Activated CD4-positive, alpha-beta T cell treated with anti-CD3 and anti-CD28 coated beads, Interleukin-2, Interleukin-6, amounts not matched to agents 100 ng/mL and 50 ng/mL, durations not matched to agents 16 hours and 8 hours (primary cell): ENCODE data around the gene MEI1.
A peak's percentile ranks its signal among the peaks of the same experiment; 100 is the strongest.

Experiments used
- DNase-seq: peaks from one replicate; pipeline ENCODE4 v3.0.0-alpha.2; 2020

MEI1 gene

DNA sequence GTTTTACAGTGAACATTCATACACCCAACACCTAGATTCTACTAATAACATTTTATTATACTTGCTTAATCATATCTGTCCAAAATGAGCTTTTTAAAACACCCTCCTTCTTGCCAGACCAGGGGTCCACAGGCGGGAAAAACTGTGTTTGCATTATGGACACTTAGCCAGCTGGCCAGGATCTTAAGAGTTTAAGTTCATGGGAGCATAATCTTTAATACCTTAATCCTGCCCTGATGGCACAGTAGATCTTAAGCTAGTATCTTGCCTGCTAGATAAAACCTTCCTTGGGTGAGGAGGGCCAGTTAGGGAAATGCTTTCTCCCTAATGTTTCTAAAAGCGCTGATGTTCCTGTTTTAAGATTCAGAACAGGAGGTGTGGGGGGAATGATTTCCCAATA is 88.0 kb downstream of the MEI1 start:
- no peak for DNase-seq

DNA sequence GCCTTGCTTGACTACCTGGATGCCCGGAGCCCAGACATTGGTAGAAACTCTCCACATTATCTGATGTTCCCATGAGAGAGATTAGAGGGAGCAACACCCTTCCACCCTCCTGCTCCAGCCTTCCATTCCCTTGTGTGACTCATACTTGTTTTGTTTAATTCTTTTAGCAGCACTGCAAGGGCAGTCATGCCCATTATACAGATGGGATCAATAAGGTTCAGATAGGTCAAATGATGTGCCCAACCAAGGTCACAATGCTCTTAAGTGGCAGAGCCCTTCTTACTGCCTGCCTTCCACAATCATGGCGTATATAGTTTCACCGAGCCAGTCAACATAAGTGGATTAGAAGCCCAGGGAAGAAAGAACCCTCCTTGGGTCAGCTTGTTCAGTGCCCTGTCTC is 94.6 kb downstream of the MEI1 start:
- DNase-seq = no peak

DNA sequence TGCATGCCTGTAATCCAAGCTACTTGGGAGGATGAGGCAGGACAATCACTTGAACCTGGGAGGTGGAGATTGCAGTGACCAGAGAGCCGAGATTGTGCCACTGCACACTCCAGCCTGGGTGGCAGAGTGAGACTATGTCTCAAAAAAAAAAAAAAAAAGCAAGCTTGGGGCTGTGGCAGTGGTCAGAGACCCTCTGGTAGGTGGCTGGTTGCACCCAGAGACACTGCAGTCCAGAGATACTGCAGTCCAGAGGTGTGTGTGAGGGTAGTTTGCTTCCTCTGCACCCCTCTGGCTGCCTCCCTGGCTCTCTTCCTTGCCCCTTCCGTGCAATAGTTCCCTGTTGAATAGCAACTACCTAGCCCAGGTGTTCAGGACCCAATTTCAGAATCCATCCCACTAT is 99.4 kb downstream of the MEI1 start:
- no peak for DNase-seq

DNA sequence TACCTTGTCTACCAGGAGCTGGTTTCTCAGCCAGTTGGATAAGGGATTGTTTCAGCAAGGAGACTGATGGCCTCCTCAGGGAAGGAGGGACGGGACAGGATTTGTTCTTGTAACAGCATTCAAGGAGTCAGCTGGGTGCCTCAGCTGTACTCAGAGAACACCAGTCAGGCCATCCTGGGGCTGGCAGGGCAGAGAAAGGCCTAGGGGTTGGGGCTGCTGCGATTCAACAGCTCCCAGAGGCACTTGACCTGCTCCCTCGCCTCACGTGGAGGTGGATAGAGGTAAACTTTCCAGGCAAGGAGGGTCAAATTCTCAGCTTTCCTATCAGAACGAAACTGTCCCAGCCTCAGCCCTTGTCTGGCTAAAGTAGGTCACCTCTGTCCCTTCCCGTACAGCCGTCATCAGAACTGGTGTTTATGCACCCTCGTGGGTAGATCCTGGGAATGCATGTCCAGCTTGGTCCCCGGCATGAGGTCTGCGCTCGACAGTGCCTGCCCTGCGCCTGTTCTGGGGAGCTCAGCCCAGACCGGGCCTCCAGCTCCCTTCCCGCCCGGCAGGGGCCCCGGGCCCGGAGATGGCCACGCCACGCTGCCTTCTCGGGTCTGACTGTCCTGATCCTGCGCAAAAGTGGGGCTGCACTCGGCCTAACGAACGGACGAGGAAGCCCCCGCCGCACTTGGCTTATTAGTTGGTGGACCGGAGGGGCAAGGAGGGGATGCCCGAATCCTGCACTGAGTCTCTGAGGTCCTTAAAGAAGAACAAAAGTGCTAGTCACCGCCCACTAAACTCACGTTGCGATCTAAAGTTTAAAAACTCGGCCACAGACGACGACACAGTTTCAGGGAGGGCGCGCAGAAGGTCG is 100.4 kb downstream of the MEI1 start:
- peak; percentile 19 for DNase-seq

DNA sequence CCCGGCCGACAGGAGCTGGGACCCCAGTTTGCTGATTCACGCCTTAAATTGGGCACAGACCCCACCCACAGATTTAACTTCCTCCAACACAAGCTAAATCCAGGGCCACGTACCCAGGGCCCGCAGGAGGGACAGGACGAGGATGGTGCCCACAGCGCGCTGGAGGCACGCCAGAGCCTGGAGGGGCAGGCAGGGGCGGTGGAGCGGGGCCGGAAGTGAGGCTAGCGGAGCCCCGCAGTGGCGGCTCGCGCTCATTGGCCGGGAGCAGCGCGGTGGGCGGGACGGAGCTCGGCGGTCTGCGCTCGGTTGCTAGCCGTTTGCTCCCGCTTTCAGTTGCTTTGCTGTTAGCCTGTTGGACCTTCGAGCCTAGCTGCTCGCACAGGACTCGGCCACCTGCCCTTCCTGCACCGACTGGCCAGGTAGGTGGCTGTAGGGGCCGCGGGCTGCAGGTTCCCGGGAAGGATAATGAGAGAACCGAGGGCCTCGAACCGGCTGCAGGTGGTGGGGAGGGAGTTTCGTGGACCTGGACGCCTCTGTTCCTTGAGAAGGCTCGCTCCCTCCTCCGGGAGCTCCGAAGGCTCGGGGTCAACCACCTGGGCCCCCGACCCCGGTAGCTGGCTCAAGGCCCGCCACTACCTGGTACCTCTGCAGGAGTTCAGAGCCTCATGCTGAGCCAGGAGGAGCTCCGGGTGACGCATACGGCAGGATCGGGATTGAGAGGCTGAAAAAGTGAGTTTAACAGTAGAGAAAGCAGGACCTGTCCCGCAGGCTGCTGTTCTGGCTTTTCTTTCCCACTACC is 101.2 kb downstream of the MEI1 start, which contains the start of gene CCDC134:
Gene CCDC134 (plus strand): TSS at position 332 of the 799 bp plus-strand sequence. CDS start 8,212 bp downstream, outside the sequence.
- DNase-seq = peak; percentile 94

DNA sequence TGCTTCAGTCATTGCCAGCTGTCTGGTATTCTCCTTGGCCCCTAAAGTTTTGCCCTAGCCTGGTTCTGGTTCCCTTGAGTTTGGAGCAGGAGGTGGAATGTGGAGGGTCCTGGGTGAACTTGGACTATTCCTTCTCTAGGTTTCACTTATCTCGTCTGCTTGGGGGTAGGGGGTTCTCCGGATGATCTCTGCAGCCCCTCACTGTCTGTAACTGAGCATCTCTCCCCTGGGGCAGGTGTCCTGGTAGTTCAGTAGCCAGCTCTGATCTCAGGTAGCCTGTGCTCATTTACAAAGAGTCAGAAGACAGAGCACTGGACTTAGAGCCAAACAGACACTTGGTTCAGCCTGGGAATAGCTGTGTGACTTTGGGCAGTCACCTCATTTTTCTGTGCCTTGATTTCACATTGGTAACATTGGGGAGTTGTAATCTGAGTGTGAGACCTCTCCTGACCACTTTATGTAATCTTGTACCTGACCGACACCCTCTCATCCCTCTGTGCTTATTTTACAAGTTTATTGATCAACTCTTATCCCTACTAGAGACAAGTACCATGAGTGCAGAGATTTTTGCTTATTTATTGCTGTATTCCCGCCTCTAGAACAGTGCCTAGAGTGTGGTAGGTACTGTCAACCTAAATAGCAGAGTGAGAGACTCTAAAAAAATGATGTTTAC is 102.0 kb downstream of the MEI1 start:
- DNase-seq = no peak

DNA sequence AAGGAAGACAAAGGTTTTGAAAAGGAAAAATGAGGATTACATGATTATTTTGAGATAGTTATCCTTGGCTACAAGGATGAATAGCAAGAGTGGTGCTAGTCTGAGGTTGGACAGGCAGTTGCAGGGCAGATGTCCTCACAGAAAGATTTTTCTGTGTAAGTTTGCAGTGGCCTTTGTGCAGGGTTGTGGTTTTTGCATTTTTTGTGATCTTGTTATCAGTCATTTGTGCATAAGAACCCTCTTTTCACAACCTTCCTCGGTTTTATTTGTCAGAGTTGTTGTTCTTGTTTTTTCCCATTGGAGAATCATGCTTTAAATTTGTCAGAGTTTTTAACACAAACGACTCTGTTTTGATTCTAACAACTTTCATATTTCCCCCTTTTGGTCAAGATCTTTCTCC is 102.6 kb downstream of the MEI1 start:
- DNase-seq = peak; percentile 19

DNA sequence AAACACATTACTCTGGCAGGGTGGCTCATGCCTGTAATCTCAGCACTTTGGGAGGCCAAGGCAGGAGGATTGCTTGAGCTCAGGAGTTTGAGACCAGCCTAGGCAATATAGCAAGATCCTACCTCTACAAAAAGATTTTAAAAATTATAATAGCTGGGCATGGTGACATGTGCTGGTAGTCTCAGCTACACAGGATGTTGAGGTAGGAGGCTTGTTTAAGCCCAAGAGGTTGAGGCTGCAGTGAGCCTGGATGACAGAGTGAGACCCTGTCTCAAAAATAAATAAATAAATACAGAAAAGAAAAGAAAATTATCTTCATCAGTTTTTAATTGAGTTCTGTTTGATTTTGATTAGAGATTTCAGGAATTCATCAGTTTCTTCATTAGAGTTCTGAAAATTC is 106.3 kb downstream of the MEI1 start:
- DNase-seq = no peak

DNA sequence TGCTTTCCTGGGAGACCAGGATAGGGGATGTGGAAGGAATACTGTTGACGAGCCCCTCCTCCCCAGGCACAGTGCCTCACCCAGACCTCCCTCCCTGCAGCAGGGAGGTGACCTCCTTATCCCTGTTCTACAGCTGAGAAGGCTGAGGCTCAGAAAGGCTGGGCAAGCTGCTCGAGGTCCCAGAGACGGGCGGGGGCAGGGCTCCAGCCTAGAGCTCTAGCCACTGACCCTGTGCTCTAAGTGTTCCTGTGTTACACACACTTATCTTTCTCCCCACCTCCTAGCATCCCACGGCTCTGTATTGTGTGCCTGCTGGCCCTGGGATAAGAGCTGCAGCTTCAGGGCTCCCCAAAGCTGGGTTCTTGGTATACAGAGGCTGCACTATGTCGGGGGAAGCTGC is 109.1 kb downstream of the MEI1 start:
- DNase-seq = no peak

DNA sequence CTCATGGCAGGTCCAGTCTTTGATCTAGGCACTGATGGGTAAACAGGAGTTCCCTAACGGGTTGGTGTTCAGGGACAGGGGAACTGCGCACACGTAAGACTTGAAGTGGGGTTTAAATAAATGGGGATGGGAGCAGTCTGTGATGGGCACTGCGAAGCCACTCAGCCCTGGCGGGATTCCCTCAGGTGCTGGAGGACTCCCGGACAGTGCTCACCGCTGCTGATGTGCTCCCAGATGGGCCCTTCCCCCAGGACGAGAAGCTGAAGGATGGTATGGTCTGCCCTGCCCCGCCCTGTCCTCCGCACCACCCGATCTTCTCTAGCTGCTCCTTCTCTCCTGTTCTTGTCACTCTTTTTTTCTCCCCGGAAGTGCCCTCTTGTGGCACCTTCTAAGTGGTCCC is 110.7 kb downstream of the MEI1 start:
- no peak for DNase-seq

DNA sequence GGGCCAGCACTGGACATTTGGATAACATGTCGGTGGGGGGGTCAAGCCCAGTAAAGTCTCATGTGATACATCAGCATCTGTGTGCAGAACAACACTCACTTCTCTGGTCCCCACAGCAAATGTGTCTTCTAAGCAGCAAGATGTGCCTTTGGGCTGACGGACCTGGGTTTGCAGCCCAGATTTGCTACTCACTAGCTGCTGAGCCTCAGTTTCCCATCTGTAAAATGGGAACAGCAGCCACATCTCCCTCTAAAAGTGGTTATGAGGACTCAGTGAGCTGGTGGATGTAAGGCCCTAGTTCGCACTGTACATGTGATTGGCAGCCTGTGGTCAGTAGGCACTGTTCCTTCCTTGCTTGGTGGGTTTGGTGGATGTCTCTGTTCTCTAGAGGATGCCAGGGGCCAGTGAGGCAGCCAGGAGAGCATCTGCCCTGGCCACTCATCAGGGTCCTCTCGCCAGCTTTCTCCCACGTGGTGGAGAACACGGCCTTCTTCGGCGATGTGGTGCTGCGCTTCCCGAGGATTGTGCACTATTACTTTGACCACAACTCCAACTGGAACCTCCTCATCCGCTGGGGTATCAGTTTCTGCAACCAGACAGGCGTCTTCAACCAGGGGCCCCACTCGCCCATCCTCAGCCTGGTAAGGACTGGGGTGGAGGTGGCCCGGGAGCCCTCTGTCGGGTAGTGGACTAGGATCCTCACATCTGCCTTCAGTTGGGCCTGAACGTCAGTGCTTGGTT is 113.7 kb downstream of the MEI1 start:
- no peak for DNase-seq

DNA sequence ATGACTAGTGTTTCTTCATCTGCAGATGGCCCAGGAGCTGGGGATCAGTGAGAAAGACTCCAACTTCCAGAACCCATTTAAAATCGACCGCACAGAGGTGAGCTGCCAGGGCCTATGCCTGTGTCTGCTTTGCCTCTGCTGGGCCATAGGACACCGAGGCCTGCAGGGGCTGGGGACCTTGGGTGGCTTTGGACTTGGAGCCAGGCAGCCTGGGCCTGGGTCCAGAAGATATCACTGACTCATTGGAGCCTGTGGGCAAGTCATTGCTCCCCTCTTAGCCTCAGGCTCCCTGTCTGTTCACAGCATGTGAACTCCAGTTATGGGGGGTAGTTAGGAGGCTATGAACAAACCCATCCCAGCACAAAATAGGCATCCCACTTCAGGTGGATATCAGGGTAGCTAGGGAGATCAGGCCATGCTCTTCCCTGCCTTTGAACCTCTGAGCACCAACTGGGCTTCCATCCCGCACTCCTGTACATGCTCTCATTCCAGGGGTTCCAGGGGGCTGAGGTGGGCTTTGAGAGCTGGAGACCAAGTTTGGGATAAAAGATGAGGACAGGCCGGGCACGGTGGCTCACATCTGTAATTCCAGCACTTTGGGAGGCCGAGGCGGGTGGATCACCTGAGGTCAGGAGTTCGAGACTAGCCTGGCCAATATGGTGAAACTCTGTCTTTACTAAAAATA is 114.6 kb downstream of the MEI1 start:
- DNase-seq = no peak

DNA sequence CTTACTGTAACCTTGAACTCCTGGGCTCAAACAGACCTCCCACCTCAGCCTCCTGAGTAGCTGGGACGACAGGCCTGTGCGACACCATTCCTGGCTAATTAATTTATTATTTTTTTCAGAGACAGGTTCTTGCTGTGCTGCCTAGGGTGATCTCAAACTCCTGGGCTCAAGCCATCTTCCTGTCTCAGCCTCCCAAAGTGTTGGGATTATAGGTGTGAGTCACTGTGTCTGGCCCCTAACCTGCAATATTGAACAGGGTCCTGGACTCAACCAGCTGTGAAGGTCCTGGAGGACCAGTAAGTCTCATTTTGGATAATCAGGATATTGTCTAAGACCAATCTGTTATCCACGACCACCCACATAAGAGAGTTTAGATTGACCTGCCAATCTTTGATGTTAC is 116.4 kb downstream of the MEI1 start:
- DNase-seq = no peak

DNA sequence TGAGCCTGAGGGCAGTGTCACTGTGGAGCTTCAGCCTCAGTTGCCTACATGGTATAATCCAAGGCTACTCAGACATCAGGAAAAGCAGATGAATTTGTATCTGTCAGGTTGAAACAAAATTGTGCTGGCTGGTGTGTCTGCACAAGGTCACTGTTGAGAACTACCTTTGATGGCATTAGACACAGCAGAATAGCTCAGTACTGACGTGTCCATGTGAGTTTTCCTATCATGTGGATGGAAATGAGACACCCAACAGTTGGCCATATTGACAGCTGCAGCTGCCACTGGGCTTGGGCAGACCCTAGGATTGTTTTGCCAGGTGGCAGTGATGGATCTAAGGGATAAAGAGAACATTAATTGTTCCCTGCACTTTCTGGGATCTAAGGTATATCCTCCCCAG is 116.9 kb downstream of the MEI1 start:
- DNase-seq = no peak

DNA sequence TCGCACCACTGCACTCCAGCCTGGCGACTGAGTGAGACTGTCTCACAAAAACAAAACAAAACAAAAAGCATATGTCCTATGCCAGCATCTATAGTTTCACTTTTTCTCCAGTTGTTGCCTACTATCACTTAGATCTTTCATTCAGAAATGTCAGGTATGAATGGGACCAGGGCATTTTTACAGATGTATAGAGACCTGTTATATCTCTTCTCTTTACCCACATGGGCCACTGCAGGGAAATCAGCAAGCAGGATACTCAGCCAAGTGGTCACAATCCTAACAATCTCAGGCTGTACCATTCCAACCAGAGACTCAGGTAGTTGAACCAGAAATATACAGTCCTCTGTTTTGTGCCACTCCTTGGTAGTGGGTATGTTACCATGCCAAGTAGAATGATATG is 117.6 kb downstream of the MEI1 start:
- no peak for DNase-seq

DNA sequence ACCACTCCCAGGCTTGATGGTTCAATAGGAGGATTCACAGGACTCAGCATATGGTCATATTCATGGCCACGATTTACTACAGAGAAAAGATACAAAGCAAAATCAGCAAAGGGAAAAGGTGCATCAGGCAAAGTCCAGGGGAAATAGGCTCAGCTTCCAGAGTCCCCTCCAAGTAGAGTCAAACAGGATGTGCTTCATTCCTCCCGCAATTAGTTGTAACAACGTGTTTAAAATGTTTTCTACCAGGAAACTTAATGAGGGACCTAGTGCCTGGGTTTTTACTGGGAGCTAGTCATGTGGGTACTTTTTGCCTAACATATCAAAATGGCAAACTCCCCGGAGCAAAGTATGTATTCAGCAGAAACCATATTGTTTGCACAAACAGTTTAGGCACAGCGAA is 118.7 kb downstream of the MEI1 start:
- DNase-seq = no peak

DNA sequence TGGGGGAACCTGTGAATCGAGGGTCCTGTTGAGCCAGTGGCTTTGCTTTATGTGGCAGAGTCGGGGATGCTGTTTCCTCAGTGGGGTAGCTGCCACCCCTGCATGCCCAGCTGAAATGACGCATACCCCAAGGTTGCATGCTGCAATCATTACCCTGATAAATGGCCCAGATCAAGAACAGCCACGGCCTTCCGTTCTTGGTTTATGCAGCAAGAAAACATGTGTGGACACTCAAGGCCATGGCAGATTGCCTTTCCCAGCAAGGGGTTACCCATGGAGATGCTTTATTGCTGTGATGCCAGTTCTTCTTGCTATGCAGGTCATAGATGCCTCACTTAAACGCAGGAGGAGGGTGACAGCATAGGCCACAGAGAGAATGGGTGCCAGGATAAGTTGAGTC is 119.3 kb downstream of the MEI1 start:
- no peak for DNase-seq

DNA sequence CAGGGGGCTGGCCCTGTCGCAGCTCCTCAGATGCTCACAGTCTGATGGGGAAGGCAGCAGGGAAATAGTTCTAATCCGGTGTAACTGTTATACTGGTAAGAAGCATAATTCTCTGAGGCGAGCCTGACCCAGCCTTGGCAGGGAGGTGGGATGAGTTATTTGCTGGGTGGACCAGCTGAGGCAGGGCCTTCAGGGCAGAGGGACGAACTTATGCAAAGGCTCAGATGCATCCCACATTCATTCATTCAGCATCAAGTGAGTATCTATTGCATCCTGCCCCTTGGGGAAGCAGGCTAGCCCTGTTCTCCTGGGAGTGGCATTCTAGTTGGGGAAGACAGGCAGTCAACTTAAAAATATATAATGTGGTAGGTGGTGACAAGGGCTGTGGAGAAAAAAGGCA is 120.0 kb downstream of the MEI1 start:
- no peak for DNase-seq

DNA sequence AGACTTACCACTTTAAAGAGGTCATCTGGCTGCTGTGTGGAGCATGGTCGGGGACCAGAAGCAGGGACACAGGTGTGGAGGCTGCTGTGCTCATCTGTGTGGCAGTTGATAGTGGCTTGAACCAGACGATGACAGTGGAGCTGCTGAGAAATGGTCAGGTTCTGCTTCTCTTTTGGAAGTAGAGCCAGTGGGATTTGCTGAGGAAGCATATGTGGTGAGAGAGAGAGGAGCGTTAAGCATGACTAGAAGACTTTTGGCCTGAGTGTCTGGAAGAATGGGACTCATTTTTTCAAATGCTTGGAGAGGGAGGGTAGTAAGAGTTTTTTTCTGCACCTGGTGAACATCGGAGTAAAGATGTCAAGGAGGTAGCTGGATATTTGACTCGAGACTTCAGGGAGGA is 121.1 kb downstream of the MEI1 start:
- DNase-seq = no peak

DNA sequence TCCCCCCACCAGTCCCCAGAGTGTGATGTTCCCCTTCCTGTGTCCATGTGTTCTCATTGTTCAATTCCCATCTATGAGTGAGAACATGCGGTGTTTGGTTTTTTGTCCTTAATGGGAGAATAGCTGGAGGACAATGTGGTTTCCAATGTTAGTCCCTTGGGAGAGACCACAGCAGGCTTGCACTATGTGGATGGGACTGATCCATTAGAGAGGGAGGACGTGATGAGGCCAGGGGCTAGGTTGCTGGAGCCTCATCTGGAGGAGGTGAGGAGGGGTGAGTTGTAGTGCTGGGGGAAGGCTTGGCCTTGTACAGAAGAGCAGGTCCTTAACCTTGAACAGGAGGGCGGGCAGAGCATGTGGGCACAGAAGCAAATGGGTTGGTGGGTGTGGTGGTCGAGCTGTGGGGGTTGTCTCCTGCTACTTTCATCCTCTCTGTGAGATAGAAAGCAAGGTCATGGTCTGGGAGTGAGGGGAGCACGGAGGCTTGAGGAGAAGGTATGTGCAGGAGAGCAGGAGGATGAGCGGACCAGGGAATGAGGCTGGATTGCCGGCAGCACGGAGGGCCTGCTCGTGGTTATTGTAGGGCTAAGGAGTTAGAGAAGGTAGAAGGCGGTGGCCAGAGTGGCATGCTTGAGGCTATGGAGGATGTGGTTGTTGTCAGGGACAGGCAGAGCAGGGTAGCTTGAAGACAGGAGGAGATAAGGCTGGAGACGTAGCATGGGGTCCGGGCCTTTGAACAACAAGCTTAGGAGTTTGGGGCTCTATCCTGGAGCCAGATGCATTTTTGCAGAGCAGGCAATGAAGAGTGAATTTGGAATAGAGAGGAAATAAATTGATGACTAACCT is 122.4 kb downstream of the MEI1 start:
- no peak for DNase-seq

DNA sequence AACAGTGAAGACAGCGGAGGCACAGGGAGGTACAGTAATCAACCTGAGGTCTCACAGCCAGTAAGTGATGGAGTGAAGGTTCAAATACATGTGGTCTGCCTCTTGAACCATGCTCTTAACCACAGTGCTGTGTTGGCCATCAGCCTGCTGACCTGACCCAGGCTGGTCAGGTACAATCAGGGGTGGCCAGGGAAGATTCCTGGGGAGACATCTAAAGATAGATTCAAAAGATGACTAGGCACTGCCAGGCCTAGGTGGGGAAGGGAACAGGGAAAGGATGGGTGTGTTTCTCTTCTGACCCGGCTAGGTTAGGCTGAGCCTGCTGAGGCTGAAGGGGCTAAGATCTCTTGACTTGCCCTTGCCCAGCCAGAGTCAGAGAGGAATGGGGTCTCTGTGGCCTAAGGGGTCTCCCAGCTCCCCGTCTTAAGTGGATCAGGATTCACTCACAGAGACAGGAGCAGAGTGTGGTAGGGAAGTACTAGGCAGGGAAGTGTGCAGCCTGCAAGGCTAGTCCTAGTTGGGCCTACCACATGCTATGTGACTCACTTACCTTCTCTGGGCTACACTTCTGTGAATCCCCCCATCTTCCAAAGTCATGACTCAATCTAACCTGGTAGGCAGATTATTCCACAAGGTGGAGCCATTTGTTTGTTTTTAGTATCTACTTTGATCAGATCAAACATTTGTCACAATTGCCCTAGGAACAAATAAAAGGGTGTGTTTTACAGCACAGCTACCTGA is 123.2 kb downstream of the MEI1 start:
- peak; percentile 69 for DNase-seq
